HG03520 (cell line): Measurements from ENCODE around the gene HOXD12.
A peak's percentile ranks its signal among the peaks of the same experiment; 100 is the strongest.

Experiments used
- ATAC-seq: cut with Tn5 transposase; IDR thresholded peaks from one replicate; pipeline ENCODE4 v1.9.1; 2021; ENCODE audit warnings: mild to moderate bottlenecking, moderate library complexity; ENCODE audit not compliant: unreplicated experiment

HOXD12 gene

DNA sequence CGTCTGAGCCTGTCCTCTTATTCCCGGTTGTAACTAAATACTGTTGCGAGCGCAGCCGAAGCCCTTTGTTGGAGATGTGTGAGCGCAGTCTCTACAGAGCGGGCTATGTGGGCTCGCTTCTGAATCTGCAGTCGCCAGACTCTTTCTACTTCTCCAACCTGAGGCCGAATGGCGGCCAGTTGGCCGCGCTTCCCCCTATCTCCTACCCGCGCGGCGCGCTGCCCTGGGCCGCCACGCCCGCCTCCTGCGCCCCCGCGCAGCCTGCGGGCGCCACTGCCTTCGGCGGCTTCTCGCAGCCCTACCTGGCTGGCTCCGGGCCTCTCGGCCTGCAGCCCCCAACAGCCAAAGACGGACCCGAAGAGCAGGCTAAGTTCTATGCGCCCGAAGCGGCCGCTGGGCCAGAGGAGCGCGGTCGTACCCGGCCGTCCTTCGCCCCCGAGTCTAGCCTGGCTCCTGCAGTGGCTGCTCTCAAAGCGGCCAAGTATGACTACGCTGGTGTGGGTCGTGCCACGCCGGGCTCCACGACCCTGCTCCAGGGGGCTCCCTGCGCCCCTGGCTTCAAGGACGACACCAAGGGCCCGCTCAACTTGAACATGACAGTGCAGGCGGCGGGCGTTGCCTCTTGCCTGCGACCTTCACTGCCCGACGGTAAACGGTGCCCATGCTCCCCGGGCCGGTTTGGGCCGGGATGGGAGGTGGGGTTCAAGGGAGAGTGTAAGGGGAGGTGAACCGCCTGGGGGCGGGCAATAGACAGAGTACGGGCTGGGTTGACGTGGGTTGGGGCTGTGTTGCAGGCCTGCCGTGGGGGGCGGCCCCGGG lies at the start of gene HOXD12:
Gene HOXD12 (plus strand): TSS at position 68 of the 819 bp plus-strand sequence. CDS start 7 bp downstream, at position 75.
- ATAC-seq, result no peak

DNA sequence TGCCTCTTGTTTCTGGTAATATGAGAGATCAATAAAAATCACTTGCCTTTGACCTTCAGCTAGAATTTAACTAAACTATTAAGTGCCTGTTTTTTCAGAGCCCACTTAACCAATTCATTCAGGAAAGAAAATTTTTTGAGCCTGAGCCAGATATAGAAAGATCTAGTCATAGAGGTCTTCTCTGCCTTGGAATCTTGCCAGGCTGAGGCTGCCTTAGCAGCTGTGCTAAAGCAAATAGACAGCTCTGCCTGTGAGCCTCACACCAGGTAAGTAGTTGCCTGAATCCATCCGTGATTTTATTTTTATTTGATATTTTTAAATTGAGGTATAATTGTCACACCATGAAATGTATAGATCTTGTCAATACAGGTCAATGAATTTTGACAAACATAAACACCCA lies 43.2 kb upstream of the HOXD12 start:
- no peak for ATAC-seq

GRCh38 chr2:176063958-176064357 lies 35.6 kb upstream of the HOXD12 start:
- peak; percentile 46 for ATAC-seq

DNA sequence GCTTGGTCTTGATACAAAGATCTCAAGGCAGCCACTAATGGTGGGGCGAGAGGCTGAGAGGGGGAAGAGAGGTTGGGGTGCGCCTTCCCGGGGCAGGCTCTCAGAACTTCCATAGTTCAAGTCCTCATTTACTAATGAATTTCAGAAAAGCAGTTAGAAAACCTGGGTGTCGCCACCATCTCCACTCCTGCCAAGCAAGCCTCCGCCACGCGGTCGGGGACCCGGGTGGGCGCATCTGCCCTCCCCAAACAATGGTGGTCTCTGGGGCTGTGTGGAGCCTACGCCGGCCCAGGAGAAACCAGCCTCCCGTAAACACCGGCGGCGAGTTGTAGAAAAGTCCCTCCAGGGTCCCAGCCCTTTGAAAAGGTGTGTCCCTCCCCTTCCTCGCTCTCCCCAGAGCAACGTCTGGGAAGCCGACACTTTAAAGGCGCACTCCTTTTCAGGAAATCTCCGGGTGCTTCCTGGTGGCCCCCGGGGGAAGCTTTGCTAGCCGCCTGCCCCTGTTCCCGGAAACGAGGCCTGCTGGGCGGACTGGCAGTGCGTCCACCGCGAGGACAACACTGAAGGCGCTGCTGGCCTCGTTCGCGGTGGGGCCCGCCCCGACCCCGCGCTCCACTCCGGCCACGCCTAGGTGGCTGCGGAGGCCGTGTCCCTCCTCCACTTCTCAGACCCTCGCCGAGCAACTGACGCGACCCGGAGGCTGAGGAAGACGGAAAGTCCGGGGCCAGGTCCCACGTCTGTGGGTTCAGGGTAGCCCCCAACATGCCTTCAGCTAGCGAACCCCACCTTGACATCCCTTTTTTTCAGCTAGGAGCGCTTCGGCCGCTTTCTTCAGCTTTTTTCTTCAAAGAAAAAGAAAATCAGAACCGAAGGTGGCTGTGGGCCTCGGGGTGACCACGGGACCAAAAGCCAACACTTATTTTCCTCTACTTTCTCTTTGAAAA lies 32.7 kb upstream of the HOXD12 start:
- ATAC-seq, result no peak

GRCh38 chr2:176067589-176068418 lies 31.8 kb upstream of the HOXD12 start:
- ATAC-seq, result no peak

GRCh38 chr2:176068419-176068832 lies 31.2 kb upstream of the HOXD12 start:
- no peak for ATAC-seq

DNA sequence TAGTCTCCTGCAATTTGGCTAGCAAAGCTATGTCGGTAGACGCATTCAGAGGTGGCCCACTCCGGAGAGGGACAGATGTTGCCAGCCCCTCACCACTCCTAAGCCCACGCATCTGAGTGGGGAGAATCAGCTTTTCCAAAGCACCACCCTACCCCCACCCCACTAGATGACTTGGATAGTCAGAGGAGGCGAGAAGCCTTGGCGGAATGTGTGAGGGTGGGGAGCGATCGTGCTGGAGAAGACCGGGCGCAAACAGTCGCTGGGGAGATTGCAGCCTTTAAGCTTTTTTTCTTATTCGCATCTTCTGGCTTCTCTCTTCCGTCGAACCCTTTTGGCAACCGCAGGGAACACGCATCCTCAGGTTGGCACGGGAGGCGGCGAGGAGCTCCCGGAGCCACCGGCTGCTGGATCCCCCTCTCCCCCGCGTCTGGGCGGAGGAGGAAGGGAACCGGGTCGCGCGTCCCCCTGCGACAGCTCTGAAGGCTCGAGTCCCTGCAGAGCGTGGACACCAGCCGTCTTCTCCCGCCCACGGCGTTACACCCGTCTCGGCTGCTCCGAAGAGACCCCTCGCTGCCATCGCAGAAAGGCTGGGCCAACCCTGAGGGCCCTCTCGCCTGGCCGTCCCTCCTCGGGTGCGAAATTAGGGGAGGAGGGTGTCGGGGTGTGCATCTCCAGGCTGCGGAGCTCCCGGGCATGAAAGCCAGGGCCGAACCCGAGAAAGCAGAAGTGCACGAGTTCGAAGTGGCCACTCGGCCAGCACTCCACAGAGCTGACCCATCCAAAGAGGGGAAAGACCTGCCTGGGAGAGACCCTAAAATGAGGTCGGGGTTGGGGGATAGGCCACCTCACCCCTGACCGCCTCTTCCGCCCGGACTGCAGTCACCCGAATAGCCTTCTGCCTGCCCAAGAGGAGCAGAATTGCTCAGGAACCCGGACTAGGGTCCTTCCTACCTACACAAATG lies 28.0 kb upstream of the HOXD12 start:
- no peak for ATAC-seq

DNA sequence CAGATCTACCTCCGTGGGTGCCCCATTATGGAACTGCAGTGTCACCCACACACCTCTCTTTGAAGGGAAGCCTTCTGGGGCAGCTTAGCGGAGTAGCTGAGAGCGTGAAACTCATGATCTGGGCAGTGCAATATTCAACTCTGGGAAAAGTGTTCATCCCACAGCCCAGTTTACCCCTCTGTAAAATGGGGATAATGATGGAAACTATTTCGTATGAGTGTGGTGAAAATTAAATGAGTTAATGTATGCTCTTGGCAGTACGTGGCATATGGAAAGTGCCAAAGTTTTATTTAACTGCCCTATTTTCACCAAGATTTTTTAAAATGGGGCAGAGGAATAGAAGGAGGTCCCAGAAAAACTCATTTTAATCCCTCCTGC lies 27.3 kb upstream of the HOXD12 start:
- ATAC-seq, result no peak

- ATAC-seq, result no peak
Measured at GRCh38 chr2:176072951-176073904, 26.4 kb upstream of the HOXD12 start.

DNA sequence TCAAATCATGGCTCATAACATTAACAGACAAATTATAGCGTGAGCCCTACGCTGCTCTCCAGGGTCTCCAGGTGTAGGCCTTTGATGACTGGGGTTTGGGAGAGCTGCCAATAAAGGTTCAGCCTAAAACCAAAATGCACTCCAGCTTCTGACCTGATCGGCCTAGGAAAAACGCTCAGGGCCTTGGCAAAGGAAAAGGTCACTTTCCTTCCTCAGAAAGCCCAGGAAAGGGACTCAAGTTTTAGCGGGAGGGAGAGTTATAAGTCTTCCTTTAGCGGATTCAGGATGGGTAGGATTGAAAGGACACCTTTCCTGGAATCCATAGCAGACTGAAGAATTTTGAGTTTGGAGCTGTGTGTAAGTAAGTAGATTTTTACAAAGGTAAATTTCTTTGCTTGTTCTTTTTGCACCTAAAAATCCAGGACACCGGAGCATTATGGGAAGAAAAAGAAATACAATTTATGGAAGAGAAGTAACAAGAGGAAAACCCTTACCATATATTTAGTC lies 24.6 kb upstream of the HOXD12 start:
- no peak for ATAC-seq

GRCh38 chr2:176075481-176075880 lies 24.1 kb upstream of the HOXD12 start:
- no peak for ATAC-seq

GRCh38 chr2:176076063-176076462 lies 23.5 kb upstream of the HOXD12 start:
- no peak for ATAC-seq

DNA sequence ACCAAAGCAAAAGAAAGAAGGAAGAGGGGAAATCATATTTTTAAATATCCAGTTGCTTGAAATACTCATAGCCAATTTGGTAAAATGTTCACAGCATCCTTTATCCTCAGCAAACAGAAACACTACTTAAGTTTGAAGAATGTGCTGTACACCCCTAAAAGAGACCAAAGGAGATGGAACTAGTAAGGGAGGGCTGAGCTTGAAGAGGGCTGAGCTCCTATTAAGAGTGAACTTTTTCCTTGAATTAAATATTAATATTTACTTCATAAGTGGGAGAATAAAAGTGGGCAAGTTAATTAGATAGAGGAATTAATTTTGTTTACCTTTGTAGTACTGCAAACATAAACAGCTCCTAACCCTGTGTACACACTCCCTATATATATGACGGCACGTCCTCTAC lies 22.8 kb upstream of the HOXD12 start:
- ATAC-seq, result no peak

DNA sequence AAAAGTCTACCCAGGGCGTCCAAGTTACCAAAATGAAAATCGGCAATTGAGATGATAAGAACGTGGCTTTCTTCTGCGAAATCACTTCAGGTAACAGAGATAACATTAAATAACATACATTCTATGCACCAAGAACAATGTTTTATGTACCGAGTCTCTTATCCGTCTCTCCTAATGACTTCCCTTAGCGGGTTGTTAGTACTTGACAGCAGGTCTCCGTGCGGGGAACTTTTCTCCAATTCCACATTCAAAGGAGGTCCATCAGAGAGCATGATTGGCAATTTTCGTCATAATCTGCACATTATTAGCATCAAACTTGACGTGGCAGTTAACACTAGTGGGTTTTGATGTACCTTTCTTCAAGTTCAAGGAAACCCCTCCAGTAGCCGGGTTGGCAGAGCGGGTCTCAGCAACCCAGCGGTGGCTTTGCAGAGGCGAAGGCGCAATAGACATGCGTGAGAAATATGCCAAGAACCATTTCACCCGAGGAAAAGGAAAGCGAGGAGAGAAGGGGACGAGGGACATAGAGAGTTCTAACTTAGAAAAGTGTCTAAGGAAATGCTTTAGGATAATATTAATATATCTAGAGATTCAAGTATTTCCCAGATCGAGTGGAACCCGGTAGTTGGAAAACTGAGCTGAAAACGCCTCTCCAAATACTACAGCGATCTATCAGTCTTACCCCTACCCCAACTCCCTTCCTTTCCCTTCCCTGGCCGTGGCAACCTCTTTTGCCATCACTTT lies 20.9 kb upstream of the HOXD12 start:
- no peak for ATAC-seq

- ATAC-seq, result no peak
Measured at GRCh38 chr2:176079285-176079830, 20.2 kb upstream of the HOXD12 start.

- ATAC-seq, result no peak
Measured at GRCh38 chr2:176079831-176080539, 19.6 kb upstream of the HOXD12 start.
